ENCODE measurements around the gene HCCS. TPM values are rescaled to one million over a fixed set of nuclear protein-coding genes. Genes with fewer than 3 reads are reported as not detected.
A peak's percentile ranks its signal among the peaks of the same experiment; 100 is the strongest.

The HCCS gene
- total and polyA plus RNA-seq, 9 donors, result 6.0 to 28.2 (median 14.2) TPM

DNA sequence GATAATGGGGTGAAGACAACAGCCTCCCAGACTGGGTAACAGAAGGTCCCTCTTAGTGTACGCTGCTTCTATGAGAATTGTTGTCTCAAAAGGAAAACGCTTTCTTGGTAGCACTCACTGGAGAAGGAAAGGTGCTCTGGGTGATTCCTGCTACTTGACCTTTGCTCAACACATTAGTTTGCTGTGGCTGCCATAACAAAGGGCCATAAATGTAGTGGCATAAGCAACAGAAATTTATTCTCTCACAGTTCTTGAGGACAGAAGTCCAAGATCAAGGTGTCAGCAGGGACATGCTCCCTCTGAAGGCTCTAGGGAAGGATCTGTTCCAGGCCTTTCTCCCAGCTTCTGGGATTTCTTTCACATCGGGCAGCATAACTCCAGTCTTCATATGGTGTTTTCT lies 19.0 kb downstream of the HCCS start:
- WGBS, 3 donors, result 68 to 81% (median 71%) methylated on average over 3 of the region's 3 CpGs
- Histone ChIP-seq H3K4me1 (ENCODE audit: insufficient read depth) (no peaks in the 10 kb centered on the region), H3K27ac (no peak overlapping the region), H3K9me3 (no peaks in the 10 kb centered on the region), H3K4me3 (no peak overlapping the region), H3K36me3 (no peaks in the 10 kb centered on the region), H3K27me3 (no peaks in the 10 kb centered on the region)
- DNase-seq, result no peak
- TF ChIP-seq EP300 (IDR thresholded peaks at IDR 0.05) (no peak), POLR2A (IDR thresholded peaks at IDR 0.05) (no peak)
- TF ChIP-seq, protein P1, sequence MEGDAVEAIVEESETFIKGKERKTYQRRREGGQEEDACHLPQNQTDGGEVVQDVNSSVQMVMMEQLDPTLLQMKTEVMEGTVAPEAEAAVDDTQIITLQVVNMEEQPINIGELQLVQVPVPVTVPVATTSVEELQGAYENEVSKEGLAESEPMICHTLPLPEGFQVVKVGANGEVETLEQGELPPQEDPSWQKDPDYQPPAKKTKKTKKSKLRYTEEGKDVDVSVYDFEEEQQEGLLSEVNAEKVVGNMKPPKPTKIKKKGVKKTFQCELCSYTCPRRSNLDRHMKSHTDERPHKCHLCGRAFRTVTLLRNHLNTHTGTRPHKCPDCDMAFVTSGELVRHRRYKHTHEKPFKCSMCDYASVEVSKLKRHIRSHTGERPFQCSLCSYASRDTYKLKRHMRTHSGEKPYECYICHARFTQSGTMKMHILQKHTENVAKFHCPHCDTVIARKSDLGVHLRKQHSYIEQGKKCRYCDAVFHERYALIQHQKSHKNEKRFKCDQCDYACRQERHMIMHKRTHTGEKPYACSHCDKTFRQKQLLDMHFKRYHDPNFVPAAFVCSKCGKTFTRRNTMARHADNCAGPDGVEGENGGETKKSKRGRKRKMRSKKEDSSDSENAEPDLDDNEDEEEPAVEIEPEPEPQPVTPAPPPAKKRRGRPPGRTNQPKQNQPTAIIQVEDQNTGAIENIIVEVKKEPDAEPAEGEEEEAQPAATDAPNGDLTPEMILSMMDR (IDR thresholded peaks at IDR 0.05), result no peak
- intact Hi-C loops (cut with DNase I), result loop anchor here in 2 of 4 donors (10.0 kb wide), 2 partner anchors 645 to 945 kb away; no protein-coding TSS in a partner anchor

DNA sequence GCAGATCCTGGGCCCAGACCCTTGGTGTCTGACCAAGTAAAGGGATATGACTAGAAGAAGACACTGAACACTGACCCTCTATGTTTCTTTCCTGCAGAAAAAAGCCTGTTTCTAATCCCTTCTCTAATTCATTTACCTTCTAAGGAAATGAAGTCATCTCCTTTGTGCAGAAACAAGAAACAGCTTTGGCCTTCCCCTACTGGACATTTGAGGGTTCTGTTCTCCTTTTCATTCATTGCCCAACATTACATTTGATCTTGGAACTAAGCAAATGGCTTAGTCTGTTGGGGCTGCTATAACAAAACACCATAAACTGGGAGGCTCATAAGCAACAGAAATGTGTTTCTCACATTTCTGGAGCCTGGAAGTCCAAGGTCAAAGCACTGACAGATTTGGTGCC lies 20.0 kb downstream of the HCCS start:
- intact Hi-C loops (cut with DNase I), result loop anchor here in 2 of 4 donors (10.0 kb wide), 2 partner anchors 644 to 946 kb away; no protein-coding TSS in a partner anchor
- no peaks in the 10 kb centered on the region for H3K4me1 ChIP-seq (ENCODE audit: insufficient read depth)
- no peak for TF ChIP-seq EP300 (IDR thresholded peaks at IDR 0.05)
- TF ChIP-seq POLR2A (IDR thresholded peaks at IDR 0.05), result no peak
- TF ChIP-seq, protein P1 (IDR thresholded peaks at IDR 0.05), result no peak
- H3K36me3 ChIP-seq, result no peaks in the 10 kb centered on the region
- no peak overlapping the region for H3K4me3 ChIP-seq
- H3K27me3 ChIP-seq, result no peaks in the 10 kb centered on the region
- no peak overlapping the region for H3K27ac ChIP-seq
- no peak for DNase-seq
- no peaks in the 10 kb centered on the region for H3K9me3 ChIP-seq

DNA sequence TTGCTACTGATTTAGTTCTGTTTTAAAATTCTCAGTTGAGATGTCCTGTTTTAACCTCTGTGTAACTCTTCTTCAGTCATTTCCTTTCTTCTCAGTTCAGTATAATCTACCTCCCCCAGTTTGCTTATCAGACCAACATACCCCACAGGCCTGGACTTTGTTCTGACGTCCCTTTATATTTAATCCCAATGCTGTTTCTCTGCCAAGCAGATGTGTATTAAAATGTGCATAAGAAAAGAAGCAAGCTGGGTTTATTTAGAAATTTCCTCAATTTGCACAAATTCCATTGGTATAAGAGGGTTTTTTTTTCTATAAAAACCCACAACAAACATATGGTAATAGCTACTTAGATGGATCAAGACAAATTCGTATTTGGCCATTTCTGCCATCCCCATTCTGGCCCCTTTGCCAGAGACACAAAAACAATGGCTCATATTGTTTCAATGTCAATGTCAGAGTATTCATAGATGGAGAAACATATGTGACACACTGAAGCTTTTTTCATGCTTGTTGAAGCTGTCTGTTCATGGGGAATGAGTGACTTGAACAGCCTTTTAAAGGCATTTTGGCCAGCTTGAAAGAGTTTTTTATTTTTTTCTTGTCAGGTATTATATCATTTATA lies 24.5 kb downstream of the HCCS start:
- WGBS, 3 donors, result 24 to 26% (median 26%) methylated on average over 2 of the region's 2 CpGs
- intact Hi-C loops (cut with DNase I), result loop anchor here (2.0 to 10.0 kb wide), 4 partner anchors 639 to 951 kb away; no protein-coding TSS in a partner anchor
- Histone ChIP-seq H3K36me3 (no peaks in the 10 kb centered on the region), H3K9me3 (no peaks in the 10 kb centered on the region), H3K4me1 (ENCODE audit: insufficient read depth) (no peaks in the 10 kb centered on the region), H3K4me3 (no peak overlapping the region), H3K27me3 (no peaks in the 10 kb centered on the region), H3K27ac (no peak overlapping the region)
- TF ChIP-seq POLR2A (IDR thresholded peaks at IDR 0.05), result no peak
- TF ChIP-seq EP300 (IDR thresholded peaks at IDR 0.05), result no peak
- TF ChIP-seq, protein P1 (IDR thresholded peaks at IDR 0.05), result no peak
- DNase-seq, result no peak

DNA sequence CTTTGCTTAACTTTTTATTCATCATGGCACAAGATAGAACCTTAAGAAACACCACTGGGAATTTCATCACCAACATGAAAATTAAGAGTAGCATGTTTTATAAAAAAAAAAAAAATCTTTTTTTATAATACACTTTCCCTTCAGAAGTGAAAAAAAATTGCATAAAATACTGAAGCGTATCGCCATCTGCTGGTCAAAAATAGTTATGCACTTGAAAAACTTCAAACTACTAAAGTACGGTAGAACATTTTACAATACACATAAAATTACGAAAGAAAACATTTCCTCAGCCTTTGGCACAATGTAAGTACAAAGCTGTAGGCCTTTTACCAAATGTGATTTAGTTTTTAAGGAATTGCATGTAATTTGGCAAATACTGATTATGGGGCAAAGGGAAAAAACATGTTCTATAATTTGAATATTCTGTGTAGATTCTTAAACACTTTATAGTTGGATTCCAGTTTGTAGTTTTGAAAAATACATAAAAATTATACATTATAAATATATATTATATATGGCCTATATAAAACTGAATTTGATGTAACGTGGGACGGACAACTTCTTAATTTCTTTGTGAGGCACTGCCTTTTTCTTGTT lies 26.5 kb downstream of the HCCS start:
- H3K4me1 ChIP-seq (ENCODE audit: insufficient read depth), result no peaks in the 10 kb centered on the region
- no peak for DNase-seq
- H3K27me3 ChIP-seq, result no peaks in the 10 kb centered on the region
- intact Hi-C loops (cut with DNase I), result loop anchor here (2.0 to 10.0 kb wide), 4 partner anchors 637 to 953 kb away; no protein-coding TSS in a partner anchor
- H3K9me3 ChIP-seq, result no peaks in the 10 kb centered on the region
- TF ChIP-seq, protein P1 (IDR thresholded peaks at IDR 0.05), result peak; percentile 26 to 32 (median 30)
- TF ChIP-seq EP300 (IDR thresholded peaks at IDR 0.05) (no peak), POLR2A (IDR thresholded peaks at IDR 0.05) (no peak)
- H3K36me3 ChIP-seq, result no peaks in the 10 kb centered on the region
- no peak overlapping the region for H3K27ac ChIP-seq
- WGBS, 3 donors, result 28 to 30% (median 30%) methylated on average over 6 of the region's 6 CpGs
- no peak overlapping the region for H3K4me3 ChIP-seq

Data from ovary (tissue), 9 donors.